K562 (cell line): Measurements from ENCODE around the gene GMPR. TPM values are rescaled to one million over a fixed set of nuclear protein-coding genes. Genes with fewer than 3 reads are reported as not detected.

ENCODE experiments used
- CHD7 ChIP-seq: fragments of 200-600 bp; sonication (generic); IDR thresholded peaks from one replicate; pipeline ENCODE4 v1.6.1; 2012; ENCODE audit warnings: mild to moderate bottlenecking, low read depth, low read length, inconsistent platforms
- E2F5 ChIP-seq: sonication (generic); formaldehyde crosslinking; IDR thresholded peaks from 2 replicates; pipeline ENCODE4 v1.8.0; 2022; ENCODE audit warnings: mild to moderate bottlenecking, missing genetic modification reagents
- HDGF ChIP-seq: fragments of 450-650 bp; IDR thresholded peaks from 2 replicates; pipeline ENCODE4 v1.6.1; 2016
- HNRNPLL ChIP-seq: fragments of 200-400 bp; formaldehyde crosslinking; IDR thresholded peaks from 2 replicates; pipeline ENCODE4 v1.6.1; 2017; ENCODE audit warnings: low read length, low read depth, mild to moderate bottlenecking; ENCODE audit not compliant: poor library complexity, severe bottlenecking
- ILF3 ChIP-seq: fragments of 450-650 bp; IDR thresholded peaks from 2 replicates; pipeline ENCODE4 v1.6.1; 2018; ENCODE audit warnings: antibody characterized with exemption, mild to moderate bottlenecking, moderate library complexity, borderline replicate concordance
- POLR3G ChIP-seq: IDR thresholded peaks from 2 replicates; pipeline ENCODE4 v1.6.1; 2011; ENCODE audit not compliant: insufficient read length, insufficient replicate concordance; ENCODE audit errors: extremely low read depth
- RAD51 ChIP-seq: fragments of 450-650 bp; IDR thresholded peaks from 2 replicates; pipeline ENCODE4 v1.7.1; 2016; ENCODE audit warnings: low read depth, mild to moderate bottlenecking, borderline replicate concordance
- SUPT5H ChIP-seq: fragments of 450-650 bp; IDR thresholded peaks from 2 replicates; pipeline ENCODE4 v1.6.1; 2016
- USF1 ChIP-seq: sonication (generic); formaldehyde crosslinking; IDR thresholded peaks from 2 replicates; pipeline ENCODE4 v1.9.0; 2022; ENCODE audit warnings: mild to moderate bottlenecking, missing genetic modification reagents
- ZBTB34 ChIP-seq: fragments of 250-450 bp; sonication (Bioruptor Pico); IDR thresholded peaks from 2 replicates; pipeline ENCODE4 v1.8.0; 2021; ENCODE audit warnings: mild to moderate bottlenecking, moderate library complexity
- ZNF124 ChIP-seq: sonication (generic); formaldehyde crosslinking; IDR thresholded peaks from 2 replicates; pipeline ENCODE4 v1.8.1; 2022; ENCODE audit warnings: missing genetic modification reagents
- ZNF217 ChIP-seq: sonication (generic); formaldehyde crosslinking; IDR thresholded peaks from 2 replicates; pipeline ENCODE4 v1.8.0; 2022; ENCODE audit warnings: mild to moderate bottlenecking, missing genetic modification reagents
- polyA plus RNA-seq, 8 experiments: library from polyadenylated mRNA; depleted of rRNA in 4 of 8; stranded (reverse) in 5 of 8; unstranded in 3 of 8; fragments of >200 nt; fragmentation: Nextera tagmentation in 2 of 8; fragmentation: Illumina TruSeq in 1 of 8; extraction: Ambion mirVana in 2 of 8; extraction: Trizol in 1 of 8; gene quantifications; 2 replicates each; pipeline versions ENCODE4 v1.2.1 to v1.2.3, GENCODE V29; 2011 to 2014; ENCODE audit warnings: inconsistent platforms in 1 of 8, missing spikeins in 1 of 8
- total RNA-seq, 7 experiments: library from RNA; depleted of rRNA in 6 of 7; stranded (reverse); fragments of >200 nt in 6 of 7; fragmentation: Illumina TruSeq in 2 of 7; extraction: Trizol in 2 of 7; gene quantifications; 2 replicates each; pipeline versions ENCODE4 v1.2.1 to v1.2.3, GENCODE V29; 2011 to 2021; ENCODE audit warnings: low replicate concordance in 1 of 7

The GMPR gene
- total and polyA plus RNA-seq, 9 of the 15 experiments (the other 6 are each of a cell fraction or from before 2014, with no cell fraction given), result 34.6 to 83.7 (median 49.8) TPM

GRCh38 chr6:16267428-16268263 is 29.3 kb downstream of the GMPR start (continued):
- no peak for TF ChIP-seq CHD7
- no peak for TF ChIP-seq E2F5 (CRISPR knock-in tag)
- no peak for TF ChIP-seq ILF3
- no peak for TF ChIP-seq POLR3G
- TF ChIP-seq HNRNPLL, result peak; percentile 45
- TF ChIP-seq ZBTB34 (CRISPR knock-in tag), result no peak
- no peak for TF ChIP-seq ZNF124 (CRISPR knock-in tag)
- 0 out of 2 replicates have a peak, but pooled peaks have one; percentile 41 for TF ChIP-seq RAD51
- no peak for TF ChIP-seq ZNF217 (CRISPR knock-in tag)
- peak; percentile 74 for TF ChIP-seq SUPT5H
- peak; percentile 74 for TF ChIP-seq USF1 (CRISPR knock-in tag)
- TF ChIP-seq HDGF, result peak; percentile 41; the same call in 1 of the 2 replicates
